Measurements from ENCODE around the gene GRID2. TPM values are rescaled to one million over a fixed set of nuclear protein-coding genes. Genes with fewer than 3 reads are reported as not detected.
"Not testable (repeated sequence)": the region's sequence is repeated elsewhere in the genome, so short reads cannot be mapped to it uniquely, and the experiment has no call there.

The GRID2 gene
- total and polyA plus RNA-seq, 12 donors: 0.55 to 4.0 (median 2.0) TPM

DNA sequence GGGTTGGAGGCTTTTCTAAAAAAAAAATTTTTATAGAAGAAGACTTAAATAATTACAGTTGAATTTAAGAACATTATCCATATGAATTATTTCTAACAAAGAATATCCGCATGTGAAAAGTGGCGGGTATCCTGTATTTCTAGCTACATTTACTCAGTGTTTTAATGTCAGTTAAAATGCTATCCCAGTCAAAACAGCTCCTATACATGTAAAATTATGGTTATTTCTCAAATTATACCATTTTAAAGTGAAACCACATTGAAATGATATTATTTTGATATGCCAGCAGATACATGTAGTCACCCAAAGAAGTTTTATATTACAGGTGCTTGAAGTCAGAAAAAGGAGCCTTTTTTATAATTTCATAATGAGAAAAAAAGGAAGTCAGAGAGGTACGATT lies 1356.3 kb downstream of the GRID2 start:
- no peaks in the 10 kb centered on the region for H3K4me1 ChIP-seq (replicated peaks in 1 of 2)
- no peaks in the 10 kb centered on the region for H3K27me3 ChIP-seq
- DNase-seq: no peak
- TF ChIP-seq, protein P1, sequence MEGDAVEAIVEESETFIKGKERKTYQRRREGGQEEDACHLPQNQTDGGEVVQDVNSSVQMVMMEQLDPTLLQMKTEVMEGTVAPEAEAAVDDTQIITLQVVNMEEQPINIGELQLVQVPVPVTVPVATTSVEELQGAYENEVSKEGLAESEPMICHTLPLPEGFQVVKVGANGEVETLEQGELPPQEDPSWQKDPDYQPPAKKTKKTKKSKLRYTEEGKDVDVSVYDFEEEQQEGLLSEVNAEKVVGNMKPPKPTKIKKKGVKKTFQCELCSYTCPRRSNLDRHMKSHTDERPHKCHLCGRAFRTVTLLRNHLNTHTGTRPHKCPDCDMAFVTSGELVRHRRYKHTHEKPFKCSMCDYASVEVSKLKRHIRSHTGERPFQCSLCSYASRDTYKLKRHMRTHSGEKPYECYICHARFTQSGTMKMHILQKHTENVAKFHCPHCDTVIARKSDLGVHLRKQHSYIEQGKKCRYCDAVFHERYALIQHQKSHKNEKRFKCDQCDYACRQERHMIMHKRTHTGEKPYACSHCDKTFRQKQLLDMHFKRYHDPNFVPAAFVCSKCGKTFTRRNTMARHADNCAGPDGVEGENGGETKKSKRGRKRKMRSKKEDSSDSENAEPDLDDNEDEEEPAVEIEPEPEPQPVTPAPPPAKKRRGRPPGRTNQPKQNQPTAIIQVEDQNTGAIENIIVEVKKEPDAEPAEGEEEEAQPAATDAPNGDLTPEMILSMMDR (IDR thresholded peaks at IDR 0.05): no peak
- TF ChIP-seq POLR2A (IDR thresholded peaks at IDR 0.05): no peak
- H3K4me3 ChIP-seq: no peak overlapping the region
- intact Hi-C loops (cut with DNase I): no loop called here
- no peaks in the 10 kb centered on the region for H3K36me3 ChIP-seq (replicated peaks in 1 of 2)
- no peaks in the 10 kb centered on the region for H3K9me3 ChIP-seq (replicated peaks in 1 of 3)
- H3K27ac ChIP-seq: no peak overlapping the region
- WGBS, 4 donors: 89 to 96% (median 92%) methylated on average over 3 of the region's 3 CpGs

DNA sequence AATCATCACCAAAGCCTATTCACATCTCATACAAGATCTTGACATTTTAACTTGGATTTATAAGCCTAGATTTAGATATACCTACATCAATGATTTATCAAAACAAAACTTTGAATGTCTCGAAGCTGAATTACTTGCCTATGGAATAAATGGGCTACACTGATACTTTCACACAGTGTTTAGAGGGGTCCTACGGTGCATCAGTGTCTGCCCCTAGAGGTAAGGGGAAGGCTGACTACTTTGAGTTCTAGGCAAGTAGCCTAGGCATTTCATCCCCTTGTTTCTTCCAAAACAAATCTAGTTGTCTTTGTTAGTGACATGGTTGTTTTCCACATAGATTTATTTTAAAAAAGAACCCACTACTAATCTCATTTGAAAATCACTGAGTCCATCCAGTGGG lies 1366.7 kb downstream of the GRID2 start:
- H3K36me3 ChIP-seq (replicated peaks in 1 of 2): no peaks in the 10 kb centered on the region
- no peaks in the 10 kb centered on the region for H3K4me1 ChIP-seq (replicated peaks in 1 of 2)
- WGBS, 4 donors: 71 to 76% (median 75%) methylated on average over 2 of the region's 2 CpGs
- DNase-seq: no peak
- intact Hi-C loops (cut with DNase I): no loop called here
- no peak overlapping the region for H3K4me3 ChIP-seq
- H3K9me3 ChIP-seq (replicated peaks in 1 of 3): no peaks in the 10 kb centered on the region
- no peak overlapping the region for H3K27ac ChIP-seq
- TF ChIP-seq, protein P1 (IDR thresholded peaks at IDR 0.05): no peak
- no peak for TF ChIP-seq POLR2A (IDR thresholded peaks at IDR 0.05)
- no peaks in the 10 kb centered on the region for H3K27me3 ChIP-seq

DNA sequence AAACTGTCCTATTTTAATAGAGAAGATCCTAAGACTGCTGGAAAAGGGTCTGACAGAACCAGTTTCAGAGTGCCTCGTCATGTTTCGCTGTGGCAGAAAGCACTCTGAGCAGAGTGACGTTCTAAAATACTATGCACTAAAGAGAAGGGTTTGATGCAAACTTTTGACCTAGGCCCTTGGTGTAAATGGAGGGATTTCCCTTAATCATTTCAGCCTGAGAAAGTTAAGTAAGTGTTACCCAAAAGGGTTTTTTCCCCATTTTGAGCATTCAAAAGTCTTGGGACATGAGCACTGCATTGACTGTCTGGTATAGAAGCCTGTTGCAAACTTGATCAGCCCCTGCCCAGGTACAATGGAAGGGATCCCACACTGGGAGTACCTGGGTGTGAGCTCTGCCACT lies 1367.3 kb downstream of the GRID2 start:
- no peaks in the 10 kb centered on the region for H3K27me3 ChIP-seq
- no peak overlapping the region for H3K4me3 ChIP-seq
- H3K9me3 ChIP-seq (replicated peaks in 1 of 3): no peaks in the 10 kb centered on the region
- H3K27ac ChIP-seq: no peak overlapping the region
- WGBS, 4 donors: 87 to 97% (median 88%) methylated on average over 3 of the region's 3 CpGs
- DNase-seq: no peak
- intact Hi-C loops (cut with DNase I): no loop called here
- no peaks in the 10 kb centered on the region for H3K4me1 ChIP-seq (replicated peaks in 1 of 2)
- no peaks in the 10 kb centered on the region for H3K36me3 ChIP-seq (replicated peaks in 1 of 2)
- no peak for TF ChIP-seq POLR2A (IDR thresholded peaks at IDR 0.05)
- TF ChIP-seq, protein P1 (IDR thresholded peaks at IDR 0.05): no peak

DNA sequence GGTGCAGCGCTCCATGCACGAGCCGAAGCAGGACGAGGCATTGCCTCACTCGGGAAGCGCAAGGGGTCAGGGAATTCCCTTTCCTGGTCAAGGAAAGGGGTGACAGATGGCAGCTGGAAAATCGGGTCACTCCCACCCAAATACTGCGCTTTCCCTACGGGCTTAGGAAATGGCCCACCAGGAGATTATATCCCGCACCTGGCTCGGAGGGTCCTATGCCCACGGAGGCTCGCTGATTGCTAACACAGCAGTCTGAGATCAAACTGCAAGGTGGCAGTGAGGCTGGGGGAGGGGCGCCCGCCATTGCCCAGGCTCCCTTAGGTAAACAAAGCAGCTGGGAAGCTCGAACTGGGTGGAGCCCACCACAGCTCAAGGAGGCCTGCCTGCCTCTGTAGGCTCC lies 1373.2 kb downstream of the GRID2 start:
- H3K4me3 ChIP-seq; H3K27me3 ChIP-seq; DNase-seq; intact Hi-C loops (cut with DNase I); H3K9me3 ChIP-seq (replicated peaks in 1 of 3); H3K27ac ChIP-seq; H3K4me1 ChIP-seq (replicated peaks in 1 of 2); H3K36me3 ChIP-seq (replicated peaks in 1 of 2): not testable (repeated sequence)
- 91 to 94% (median 92%) methylated on average over 10 to 15 of the region's 16 CpGs for WGBS, 4 donors

DNA sequence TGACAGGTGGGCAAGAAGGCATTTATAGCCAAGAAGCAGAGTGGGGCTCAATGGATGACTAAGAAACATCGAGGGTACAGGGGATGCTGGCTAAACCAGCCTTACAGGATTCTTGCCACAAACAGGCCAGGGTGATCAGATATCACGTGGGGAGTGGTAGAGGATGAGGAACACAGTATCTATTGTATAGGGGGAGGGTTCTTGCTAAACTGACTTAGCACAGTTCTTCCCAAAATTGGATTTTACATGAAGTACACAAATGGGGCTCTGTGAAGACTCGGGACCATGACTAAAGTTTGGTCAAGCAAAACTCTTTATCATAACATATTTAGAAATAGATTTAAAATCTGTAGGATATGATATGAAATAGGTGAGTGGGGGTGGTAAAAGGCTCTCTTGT lies 1380.8 kb downstream of the GRID2 start:
- Histone ChIP-seq H3K36me3 (replicated peaks in 1 of 2) (no peaks in the 10 kb centered on the region), H3K27me3 (no peaks in the 10 kb centered on the region), H3K4me3 (no peak overlapping the region), H3K9me3 (replicated peaks in 1 of 3) (no peaks in the 10 kb centered on the region), H3K4me1 (replicated peaks in 1 of 2) (no peaks in the 10 kb centered on the region), H3K27ac (no peak overlapping the region)
- WGBS, 4 donors: 68 to 74% (median 72%) methylated on average over 3 of the region's 3 CpGs
- no peak for TF ChIP-seq POLR2A (IDR thresholded peaks at IDR 0.05)
- TF ChIP-seq, protein P1 (IDR thresholded peaks at IDR 0.05): no peak
- intact Hi-C loops (cut with DNase I): no loop called here
- no peak for DNase-seq
